Muscle layer of duodenum (tissue), 2 donors: ENCODE data around the gene STAP1.

Experiments
- H3K27ac ChIP-seq: one replicate; pipeline ENCODE4 v1.7.0; 2013; ENCODE audit warnings: mild to moderate bottlenecking, low read length
- H3K27me3 ChIP-seq: one replicate; pipeline ENCODE4 v1.7.0; 2013; ENCODE audit warnings: low read depth, mild to moderate bottlenecking, control low read depth, low read length
- H3K36me3 ChIP-seq, 2 donors: one replicate each; pipeline ENCODE4 v1.7.0; 2013; ENCODE audit warnings: low read length in 2 of 2, control low read depth in 1 of 2, mild to moderate bottlenecking in 1 of 2; ENCODE audit not compliant: insufficient read depth in 2 of 2, control insufficient read depth in 1 of 2
- H3K4me1 ChIP-seq, 2 donors: one replicate each; pipeline ENCODE4 v1.7.0; 2013; ENCODE audit warnings: low read length in 2 of 2, mild to moderate bottlenecking in 2 of 2, control low read depth in 1 of 2, moderate library complexity in 1 of 2; ENCODE audit not compliant: insufficient read depth in 2 of 2, control insufficient read depth in 1 of 2
- H3K4me3 ChIP-seq, 2 donors: one replicate each; pipeline ENCODE4 v1.7.0; 2013; ENCODE audit warnings: low read length in 2 of 2, low read depth in 1 of 2, mild to moderate bottlenecking in 1 of 2
- H3K9me3 ChIP-seq, 2 donors: one replicate each; pipeline ENCODE4 v1.7.0; 2013; ENCODE audit warnings: low read length in 2 of 2, control low read depth in 1 of 2, mild to moderate bottlenecking in 1 of 2; ENCODE audit not compliant: control insufficient read depth in 1 of 2
- donor health status: healthy.

Gene STAP1

GRCh38 chr4:67581208-67581857 lies 22.8 kb downstream of the STAP1 start:
- Histone ChIP-seq H3K27ac (no peak overlapping the region), H3K27me3 (no peaks in the 10 kb centered on the region), H3K4me1 (no peaks in the 10 kb centered on the region), H3K9me3 (no peaks in the 10 kb centered on the region), H3K4me3 (no peak overlapping the region), H3K36me3 (no peaks in the 10 kb centered on the region)

- no peak overlapping the region for H3K4me3 ChIP-seq
- H3K9me3 ChIP-seq = no peaks in the 10 kb centered on the region
- H3K27ac ChIP-seq = no peak overlapping the region
- H3K4me1 ChIP-seq = no peaks in the 10 kb centered on the region
- no peaks in the 10 kb centered on the region for H3K36me3 ChIP-seq
- H3K27me3 ChIP-seq = no peaks in the 10 kb centered on the region
These were observed 23.4 kb downstream of the STAP1 start for GRCh38 chr4:67581913-67582312.

GRCh38 chr4:67584496-67584895 lies 26.0 kb downstream of the STAP1 start:
- no peaks in the 10 kb centered on the region for H3K9me3 ChIP-seq
- no peaks in the 10 kb centered on the region for H3K36me3 ChIP-seq
- no peaks in the 10 kb centered on the region for H3K27me3 ChIP-seq
- H3K4me3 ChIP-seq = no peak overlapping the region
- no peaks in the 10 kb centered on the region for H3K4me1 ChIP-seq
- H3K27ac ChIP-seq = no peak overlapping the region

GRCh38 chr4:67587156-67587555 lies 28.6 kb downstream of the STAP1 start:
- H3K36me3 ChIP-seq = no peaks in the 10 kb centered on the region
- no peaks in the 10 kb centered on the region for H3K4me1 ChIP-seq
- no peak overlapping the region for H3K4me3 ChIP-seq
- no peaks in the 10 kb centered on the region for H3K27me3 ChIP-seq
- no peak overlapping the region for H3K27ac ChIP-seq
- no peaks in the 10 kb centered on the region for H3K9me3 ChIP-seq

- H3K4me1 ChIP-seq = no peaks in the 10 kb centered on the region
- no peaks in the 10 kb centered on the region for H3K36me3 ChIP-seq
- H3K9me3 ChIP-seq = no peaks in the 10 kb centered on the region
- no peak overlapping the region for H3K4me3 ChIP-seq
- H3K27ac ChIP-seq = no peak overlapping the region
- H3K27me3 ChIP-seq = no peaks in the 10 kb centered on the region
These were observed 35.2 kb downstream of the STAP1 start for GRCh38 chr4:67593741-67594175.

- Histone ChIP-seq H3K27me3 (no peaks in the 10 kb centered on the region), H3K27ac (no peak overlapping the region), H3K4me3 (no peak overlapping the region), H3K4me1 (no peaks in the 10 kb centered on the region), H3K9me3 (no peaks in the 10 kb centered on the region), H3K36me3 (no peaks in the 10 kb centered on the region)
These were observed 44.9 kb downstream of the STAP1 start for GRCh38 chr4:67603310-67604028.

- no peaks in the 10 kb centered on the region for H3K27me3 ChIP-seq
- H3K27ac ChIP-seq = no peak overlapping the region
- H3K4me1 ChIP-seq = no peaks in the 10 kb centered on the region
- no peaks in the 10 kb centered on the region for H3K36me3 ChIP-seq
- H3K9me3 ChIP-seq = no peaks in the 10 kb centered on the region
- no peak overlapping the region for H3K4me3 ChIP-seq
These were observed 45.5 kb downstream of the STAP1 start for GRCh38 chr4:67604029-67604381.

- H3K36me3 ChIP-seq = no peaks in the 10 kb centered on the region
- H3K27ac ChIP-seq = no peak overlapping the region
- no peaks in the 10 kb centered on the region for H3K4me1 ChIP-seq
- peaks cover 0 to under 1% of the 10 kb centered on the region in 2 donors for H3K9me3 ChIP-seq
- no peaks in the 10 kb centered on the region for H3K27me3 ChIP-seq
- H3K4me3 ChIP-seq = no peak overlapping the region
These were observed 46.2 kb downstream of the STAP1 start for GRCh38 chr4:67604749-67605148.

GRCh38 chr4:67608027-67608426 lies 49.5 kb downstream of the STAP1 start:
- no peaks in the 10 kb centered on the region for H3K27me3 ChIP-seq
- peaks cover 4 to 8% of the 10 kb centered on the region in 2 donors for H3K9me3 ChIP-seq
- no peaks in the 10 kb centered on the region for H3K4me1 ChIP-seq
- H3K36me3 ChIP-seq = no peaks in the 10 kb centered on the region
- H3K4me3 ChIP-seq = no peak overlapping the region
- H3K27ac ChIP-seq = no peak overlapping the region

- no peaks in the 10 kb centered on the region for H3K4me1 ChIP-seq
- H3K9me3 ChIP-seq = peaks cover 5 to 9% of the 10 kb centered on the region in 2 donors
- H3K36me3 ChIP-seq = peaks cover 12 to 16% of the 10 kb centered on the region in 2 donors
- no peak overlapping the region for H3K27ac ChIP-seq
- H3K4me3 ChIP-seq = no peak overlapping the region
- no peaks in the 10 kb centered on the region for H3K27me3 ChIP-seq
These were observed 55.7 kb downstream of the STAP1 start for GRCh38 chr4:67614186-67614585.

GRCh38 chr4:67615119-67615518 lies 56.6 kb downstream of the STAP1 start:
- no peaks in the 10 kb centered on the region for H3K27me3 ChIP-seq
- peaks cover 19 to 24% of the 10 kb centered on the region in 2 donors for H3K36me3 ChIP-seq
- H3K27ac ChIP-seq = no peak overlapping the region
- no peak overlapping the region for H3K4me3 ChIP-seq
- H3K4me1 ChIP-seq = no peaks in the 10 kb centered on the region
- H3K9me3 ChIP-seq = peaks cover 2 to 9% of the 10 kb centered on the region in 2 donors

- Histone ChIP-seq H3K27me3 (no peaks in the 10 kb centered on the region), H3K4me3 (no peak overlapping the region), H3K36me3 (peaks cover 30 to 35% of the 10 kb centered on the region in 2 donors), H3K4me1 (no peaks in the 10 kb centered on the region), H3K27ac (no peak overlapping the region), H3K9me3 (peaks cover 2 to 4% of the 10 kb centered on the region in 2 donors)
These were observed 58.0 kb downstream of the STAP1 start for GRCh38 chr4:67616478-67616877.
